HG03558 (cell line): ENCODE results near the gene SIRT7.

Experiments
- ATAC-seq: cut with Tn5 transposase; IDR thresholded peaks from one replicate; pipeline ENCODE4 v1.9.1; 2021; ENCODE audit warnings: moderate number of reproducible peaks; ENCODE audit not compliant: unreplicated experiment; ENCODE audit errors: extremely low read depth

Gene SIRT7

DNA sequence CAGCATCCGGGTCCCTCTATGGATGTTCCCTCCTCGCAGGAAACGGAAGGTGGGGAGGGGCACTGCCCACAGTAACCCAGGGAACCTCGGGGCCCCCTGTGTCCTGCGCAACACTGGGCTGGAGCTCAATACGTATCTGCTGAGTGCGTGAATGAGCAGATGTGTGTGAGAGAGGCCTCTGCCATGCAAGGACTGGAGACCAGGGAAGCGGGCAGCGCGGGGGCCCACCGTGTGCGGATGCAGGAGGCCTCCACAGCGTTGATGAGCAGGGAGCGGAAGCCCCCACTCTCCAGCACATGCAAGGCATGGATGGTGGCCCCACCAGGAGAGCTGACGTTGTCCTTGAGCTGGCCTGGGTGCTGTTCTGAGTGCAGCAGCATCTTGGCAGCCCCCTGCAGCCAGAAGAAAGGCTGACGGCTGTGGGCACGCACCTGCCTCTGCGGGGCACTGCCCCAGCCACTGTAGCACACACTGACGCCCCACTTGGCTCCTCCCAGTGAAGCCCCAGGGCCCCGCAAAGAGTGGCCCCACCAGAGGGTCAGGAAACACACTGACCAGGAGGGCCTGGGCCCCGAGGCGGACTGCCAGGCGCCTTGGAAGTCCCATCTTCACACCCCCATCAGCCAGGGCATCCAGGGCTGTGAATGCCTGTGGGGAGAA, 16.3 kb upstream of the SIRT7 start:
- no peak for ATAC-seq

DNA sequence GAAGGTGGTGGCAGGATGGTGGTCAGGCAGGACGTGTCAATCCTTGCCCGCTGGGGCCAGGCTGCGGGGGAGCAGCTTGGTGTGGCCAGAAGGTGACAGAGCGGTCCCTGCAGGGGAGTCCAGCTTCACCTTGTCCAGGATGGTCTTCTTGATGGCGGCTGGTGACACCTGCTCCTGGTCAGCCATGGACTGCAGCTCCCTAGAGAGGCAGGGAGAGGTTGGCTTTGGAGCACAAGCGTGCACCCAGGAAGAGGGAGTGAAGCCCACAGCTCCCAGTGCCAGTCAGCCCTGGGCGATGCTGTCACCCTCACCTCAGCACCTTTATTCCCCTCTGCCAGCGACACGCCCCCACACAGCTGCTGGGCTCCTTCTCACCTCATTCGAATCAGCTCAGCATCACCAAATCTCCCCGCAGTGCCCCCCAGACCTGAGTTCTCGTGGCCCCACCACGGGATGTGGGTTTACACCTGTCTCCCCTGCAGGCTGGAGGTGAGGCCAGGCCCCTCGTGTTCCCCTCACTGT, 15.3 kb upstream of the SIRT7 start:
- no peak for ATAC-seq

DNA sequence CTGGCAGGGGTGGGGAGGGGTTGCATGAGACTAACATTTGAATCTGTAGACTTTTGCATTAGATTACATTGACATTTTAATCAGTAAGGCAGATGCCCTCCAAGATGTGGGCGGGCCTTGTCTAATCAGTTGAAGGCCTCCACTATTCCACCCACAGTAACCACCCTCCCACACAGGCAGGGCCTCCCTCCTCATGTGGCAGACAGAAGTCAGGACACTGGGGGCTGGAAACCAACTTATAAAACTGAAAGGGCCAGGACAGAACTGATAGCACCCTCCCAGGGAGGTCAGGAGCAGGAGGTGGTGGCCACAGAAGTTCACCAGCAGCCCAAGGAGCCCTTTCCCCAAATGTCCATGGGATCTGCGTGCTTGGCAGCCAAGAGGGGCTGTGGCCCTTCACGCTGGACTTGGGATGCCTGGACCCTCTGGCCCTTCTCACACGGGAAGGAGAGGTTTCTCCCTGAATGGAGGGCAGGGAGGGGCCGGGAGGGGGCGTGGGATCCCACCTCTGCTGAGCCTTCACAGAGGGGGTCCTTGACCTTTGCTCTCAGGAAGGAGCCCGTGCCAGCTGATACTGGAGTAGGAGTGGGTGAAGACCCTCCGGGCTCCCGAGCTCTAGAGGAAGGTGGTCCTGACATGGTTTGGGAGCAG, 14.5 kb upstream of the SIRT7 start:
- no peak for ATAC-seq

DNA sequence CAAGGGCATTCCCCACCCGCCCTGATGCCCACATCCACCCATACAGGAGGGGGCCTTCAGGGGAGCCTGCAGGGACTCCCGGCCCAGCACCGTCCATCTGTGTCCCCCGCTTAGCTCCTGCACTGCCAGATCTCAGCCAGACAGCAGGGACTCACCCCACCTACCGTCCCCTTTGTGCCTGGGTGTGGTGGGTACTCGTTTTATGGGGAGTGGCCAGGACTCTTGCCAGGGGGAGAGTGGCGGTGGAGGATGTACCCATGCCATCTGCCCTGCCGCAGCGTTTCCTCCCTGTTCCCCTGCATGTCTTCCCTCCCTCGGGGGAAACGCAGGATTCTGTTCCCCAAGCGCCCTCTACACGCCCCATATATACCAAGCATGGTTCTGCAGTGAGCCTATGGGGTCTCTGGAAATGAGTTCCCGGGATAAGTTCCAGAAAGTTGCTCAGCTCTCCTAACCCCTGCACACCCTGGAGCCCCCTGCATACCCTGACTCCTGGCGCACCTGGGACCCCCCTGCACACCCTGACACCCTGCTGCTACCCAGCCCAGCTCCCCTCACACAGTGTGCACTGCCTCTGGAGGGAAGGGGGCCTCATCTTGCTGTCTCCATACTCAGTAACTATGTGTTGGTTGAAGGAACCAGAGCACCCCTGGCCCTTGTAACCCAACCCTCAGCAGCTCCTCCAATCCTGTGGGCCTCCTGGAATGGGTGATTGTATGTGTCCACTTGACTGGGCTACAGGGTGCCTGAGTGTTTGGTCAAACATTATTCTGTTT, 13.8 kb upstream of the SIRT7 start:
- no peak for ATAC-seq

DNA sequence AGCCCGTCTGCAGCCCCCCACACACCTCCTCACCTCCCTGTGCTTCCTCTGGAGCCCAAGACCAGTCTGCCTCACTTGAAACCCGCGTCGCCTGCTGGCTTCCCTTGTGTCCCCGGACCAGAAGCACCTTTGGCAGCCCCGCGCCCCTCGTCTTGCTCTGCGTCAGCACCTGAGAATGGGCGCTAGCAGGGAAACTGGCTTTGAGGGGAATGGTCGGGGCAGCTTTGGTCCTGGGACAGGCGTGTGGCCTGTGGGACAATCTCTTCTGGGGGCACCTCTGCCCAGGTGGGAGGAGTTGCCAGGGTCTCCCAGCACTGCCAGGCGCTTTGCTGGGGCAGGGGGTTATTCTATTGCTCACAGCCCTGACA, 13.2 kb upstream of the SIRT7 start:
- no peak for ATAC-seq

DNA sequence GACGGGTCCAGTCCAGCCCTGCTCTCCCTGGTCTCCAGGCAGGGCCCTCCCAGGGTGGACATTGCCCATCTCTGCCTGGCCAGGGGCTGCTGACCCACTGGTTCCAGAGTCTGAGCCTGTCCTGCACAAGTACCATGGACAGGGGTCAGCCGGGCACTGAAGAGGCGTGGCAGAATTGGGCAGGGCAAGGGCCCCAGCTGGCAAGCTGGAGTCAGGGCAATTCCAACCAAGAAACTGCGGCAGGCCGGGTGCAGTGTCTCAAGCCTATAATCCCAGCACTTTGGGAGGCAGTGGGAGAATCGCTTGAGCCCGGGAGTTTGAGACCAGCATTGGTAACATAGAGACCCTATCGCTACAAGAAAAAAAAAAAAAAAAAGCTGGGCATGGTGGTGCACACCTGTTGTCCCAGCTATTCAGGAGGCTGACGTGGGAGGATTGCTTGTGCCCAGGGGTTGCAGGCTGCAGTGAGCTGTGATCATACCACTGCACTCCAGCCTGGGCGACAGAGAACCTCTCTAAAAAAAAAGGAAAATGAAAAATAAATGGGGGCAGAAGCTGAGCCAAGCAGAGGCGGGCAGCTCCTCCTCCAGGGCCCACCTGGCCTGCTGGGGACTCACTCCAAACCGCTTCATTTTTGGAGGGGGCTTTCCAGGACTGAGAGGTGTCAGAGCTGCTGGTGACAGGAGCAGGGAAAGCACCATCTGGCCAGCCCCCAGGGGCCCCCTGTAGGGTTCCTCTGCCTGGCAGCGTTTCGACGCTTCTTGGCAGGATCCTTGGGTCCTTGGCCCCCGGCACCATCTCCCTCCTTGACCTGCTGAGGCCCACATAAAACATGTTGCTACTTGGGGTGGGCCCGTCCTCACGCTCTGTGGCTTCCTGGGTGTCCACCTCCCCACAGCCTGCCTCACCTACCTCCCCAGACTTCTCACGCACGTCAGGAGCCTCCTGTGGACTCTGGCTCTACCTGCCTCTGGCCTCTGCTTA, 12.5 kb upstream of the SIRT7 start:
- ATAC-seq: no peak

DNA sequence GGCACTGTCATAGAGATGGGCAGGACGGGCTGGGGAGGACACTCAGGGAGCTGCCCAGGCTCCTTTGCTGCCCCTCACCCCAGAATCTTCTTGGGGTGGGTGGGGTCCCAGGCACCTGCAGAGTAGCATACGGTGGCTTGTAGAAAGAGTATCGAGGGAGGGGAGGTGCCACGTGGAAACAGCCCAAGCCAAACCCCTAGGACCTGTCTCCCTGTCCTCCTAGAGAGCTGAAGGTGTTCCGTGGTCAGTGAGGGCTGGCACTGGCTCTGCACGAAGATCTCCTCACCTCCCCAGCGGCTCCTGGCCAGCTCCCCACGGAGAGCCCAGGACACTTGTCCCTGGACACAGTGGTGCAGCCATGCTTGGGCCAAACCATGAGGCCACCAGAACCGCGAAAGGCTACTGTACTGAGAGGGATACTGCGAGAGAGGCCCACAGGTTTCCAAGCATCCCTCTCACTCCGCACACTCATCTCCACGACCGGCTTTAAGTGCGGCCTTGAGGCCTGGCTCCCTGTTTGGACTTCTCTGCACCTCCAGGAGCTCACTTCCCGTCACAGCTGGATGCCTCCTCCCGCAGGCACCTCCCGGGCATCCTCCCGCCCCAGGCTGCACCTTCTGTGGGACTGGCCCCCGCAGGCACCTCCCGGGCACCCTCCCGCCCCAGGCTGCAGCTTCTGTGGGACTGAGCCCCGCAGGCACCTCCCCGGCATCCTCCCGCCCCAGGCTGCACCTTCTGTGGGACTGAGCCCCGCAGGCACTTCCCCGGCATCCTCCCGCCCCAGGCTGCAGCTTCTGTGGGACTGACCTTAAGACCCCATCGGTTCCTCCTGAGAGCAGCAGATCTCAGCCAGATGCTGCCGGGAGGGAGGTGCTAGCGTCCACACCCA, 11.5 kb upstream of the SIRT7 start:
- no peak for ATAC-seq

DNA sequence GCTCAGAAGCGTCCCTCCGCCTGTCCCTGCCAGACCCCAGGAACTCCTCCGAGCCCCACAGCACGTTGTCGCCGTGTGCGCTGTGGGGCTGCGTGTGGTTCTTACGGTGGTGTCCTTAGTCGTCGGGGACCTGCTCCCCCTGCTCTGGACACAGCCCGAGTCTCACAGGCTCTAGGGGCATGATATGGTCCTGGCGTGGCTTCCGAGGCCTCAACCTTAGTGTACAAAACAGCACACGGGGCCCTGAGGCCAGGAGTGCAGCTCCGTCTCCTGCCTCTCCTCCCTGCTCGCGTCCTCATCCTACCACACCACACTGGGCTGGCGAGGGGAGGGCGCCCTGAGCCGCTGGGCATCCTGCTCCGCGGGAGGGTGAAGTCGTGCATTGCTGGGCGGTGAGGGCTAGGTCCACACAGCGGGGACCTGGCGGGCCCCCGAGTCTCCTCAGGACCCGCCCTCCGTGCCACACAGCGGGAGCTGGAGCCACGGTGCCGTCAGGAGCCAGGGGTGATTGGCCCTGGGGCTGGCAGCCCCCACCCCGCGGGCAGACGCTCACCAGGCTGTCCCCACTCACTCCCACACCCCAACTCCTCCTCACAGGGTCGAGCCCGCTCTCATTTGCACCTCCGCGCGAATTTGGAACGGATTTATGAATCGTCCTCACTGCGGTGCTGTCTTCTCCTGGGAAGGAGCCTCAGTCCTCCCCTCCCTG, 10.7 kb upstream of the SIRT7 start:
- ATAC-seq: no peak

DNA sequence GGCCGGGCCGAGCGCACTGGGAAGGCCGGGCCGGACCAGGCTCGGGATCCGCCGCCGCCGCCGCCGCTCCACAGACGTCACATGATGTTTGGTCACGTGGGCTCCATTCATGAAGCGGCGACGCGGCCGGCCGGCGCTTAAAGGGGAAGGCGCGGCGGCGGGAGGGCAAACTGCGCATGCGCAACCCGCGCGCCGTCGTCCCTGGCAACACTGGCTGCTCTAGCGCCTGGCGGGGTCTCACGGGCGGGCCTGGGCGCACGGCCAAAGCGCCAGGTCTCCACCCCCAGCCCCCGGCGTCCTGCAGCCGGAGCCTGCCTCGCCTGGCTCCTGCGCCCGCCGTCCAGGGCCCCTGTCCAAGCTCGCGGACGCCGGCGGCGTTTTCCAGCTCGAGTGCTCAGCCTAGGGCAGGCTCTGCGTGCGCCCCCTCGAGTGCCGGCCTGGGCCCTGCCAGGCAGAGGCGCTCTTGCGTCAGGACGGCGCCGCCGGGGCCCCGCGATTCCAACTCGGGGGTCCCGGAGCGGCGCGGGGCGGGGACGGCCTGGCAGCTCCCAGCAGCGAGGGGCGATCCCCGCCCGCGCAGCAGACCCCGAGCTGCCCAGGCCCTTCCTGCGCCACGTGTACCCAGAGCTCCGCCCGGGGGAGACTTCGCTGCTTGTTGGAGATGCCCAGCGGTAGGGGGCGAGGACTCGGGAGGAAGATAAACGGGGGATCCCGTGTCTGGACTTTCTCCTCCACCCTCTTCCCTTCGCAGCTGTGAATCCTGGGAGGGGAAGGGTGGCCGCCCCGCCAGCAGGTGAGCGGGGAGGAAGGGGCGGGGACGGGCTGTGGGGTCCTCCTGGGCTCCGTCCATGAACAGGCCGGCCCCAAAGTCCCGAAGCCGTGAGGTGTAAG, 9.9 kb upstream of the SIRT7 start, which contains the start of gene MAFG:
Gene MAFG, minus strand, starts transcription at position 83 of the 891 bp plus-strand sequence. CDS start 4,550 bp downstream, outside the sequence.
- ATAC-seq: peak; percentile 33

DNA sequence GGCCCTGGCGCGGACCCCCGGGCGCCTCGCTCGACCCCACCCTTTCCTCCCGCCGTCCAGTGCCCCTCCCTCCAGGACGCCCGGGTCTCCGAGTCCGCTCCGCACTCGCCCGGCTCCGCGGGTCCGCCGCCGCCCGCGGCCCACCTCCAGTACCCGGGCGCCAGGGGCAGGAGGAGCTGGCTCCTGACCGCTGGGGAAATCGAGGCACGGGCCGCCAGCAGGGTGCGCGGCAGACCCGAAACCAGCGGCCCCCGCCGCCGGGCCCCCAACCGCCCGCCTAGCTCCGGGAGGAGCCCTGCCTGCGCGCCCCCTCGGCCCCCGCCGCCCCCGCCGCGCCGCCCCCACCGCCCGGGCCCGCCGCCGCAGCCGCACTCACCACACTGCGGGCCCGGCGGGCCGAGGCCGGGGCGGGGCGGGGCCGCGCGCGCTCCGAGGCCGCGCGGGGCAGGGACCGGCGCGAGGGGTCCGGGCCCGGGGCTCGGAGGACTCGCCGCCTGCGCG, 9.2 kb upstream of the SIRT7 start:
- ATAC-seq: no peak

DNA sequence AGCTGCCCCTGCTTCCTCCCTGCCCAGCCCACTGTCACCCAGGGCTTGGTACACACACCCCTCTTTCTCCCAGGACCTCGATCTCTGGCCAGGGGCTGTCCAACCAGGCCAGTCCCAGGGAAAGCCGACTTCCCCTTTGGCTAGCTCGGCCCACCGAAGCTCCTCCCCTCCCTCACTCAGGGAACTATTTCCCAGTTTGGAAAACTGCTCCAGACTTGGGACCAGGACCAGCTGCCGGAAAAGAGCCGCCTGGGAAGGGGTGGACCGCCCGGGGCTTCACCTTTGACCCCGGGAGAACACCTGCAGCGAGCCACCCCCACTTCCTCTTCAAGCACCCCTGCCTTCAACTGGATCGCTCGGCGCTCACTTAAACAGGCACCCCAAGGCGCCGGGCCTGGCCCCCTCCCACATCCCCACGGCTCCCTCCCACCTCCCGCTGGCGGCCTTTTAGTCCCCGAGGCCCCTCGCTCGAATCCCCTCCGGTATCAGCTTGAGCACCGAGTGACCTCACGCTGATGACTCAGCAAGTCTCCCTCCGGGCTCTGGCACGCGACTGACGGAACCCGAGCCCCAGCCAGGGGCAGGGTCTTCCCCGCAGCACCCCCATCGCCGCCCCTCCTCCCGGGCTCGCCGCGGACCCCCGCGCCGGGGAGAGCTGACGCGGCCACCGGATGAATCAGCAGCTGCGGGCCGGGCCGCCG, 8.6 kb upstream of the SIRT7 start:
- no peak for ATAC-seq

DNA sequence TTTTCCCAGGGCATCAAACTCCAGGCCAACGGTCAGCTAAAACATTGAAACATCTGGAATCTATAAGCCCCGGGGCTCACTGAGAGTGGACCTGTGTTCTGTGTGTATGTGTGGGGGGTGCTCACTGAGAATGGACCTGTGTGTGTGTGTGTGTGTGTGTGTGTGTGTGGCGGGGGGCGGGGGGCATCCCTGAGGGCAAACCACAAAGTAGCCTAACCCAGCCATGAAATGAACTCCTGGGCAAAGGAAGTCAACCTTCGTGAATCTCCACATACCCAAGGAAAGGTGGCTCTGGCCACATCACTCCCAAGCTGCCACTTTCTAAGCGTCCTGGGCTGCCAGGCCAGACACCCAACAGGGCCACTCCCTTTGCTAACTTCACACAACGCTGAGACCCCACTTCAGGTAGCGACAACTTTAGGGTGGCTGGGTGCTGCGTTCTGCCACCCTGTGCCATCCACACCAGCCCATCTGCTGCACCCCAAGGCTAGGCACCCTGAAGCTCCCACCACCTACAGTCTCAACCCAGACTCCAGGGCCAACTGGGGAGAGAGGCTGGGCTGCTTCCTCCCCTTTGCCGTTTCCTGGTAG, 8.0 kb upstream of the SIRT7 start:
- ATAC-seq: no peak

DNA sequence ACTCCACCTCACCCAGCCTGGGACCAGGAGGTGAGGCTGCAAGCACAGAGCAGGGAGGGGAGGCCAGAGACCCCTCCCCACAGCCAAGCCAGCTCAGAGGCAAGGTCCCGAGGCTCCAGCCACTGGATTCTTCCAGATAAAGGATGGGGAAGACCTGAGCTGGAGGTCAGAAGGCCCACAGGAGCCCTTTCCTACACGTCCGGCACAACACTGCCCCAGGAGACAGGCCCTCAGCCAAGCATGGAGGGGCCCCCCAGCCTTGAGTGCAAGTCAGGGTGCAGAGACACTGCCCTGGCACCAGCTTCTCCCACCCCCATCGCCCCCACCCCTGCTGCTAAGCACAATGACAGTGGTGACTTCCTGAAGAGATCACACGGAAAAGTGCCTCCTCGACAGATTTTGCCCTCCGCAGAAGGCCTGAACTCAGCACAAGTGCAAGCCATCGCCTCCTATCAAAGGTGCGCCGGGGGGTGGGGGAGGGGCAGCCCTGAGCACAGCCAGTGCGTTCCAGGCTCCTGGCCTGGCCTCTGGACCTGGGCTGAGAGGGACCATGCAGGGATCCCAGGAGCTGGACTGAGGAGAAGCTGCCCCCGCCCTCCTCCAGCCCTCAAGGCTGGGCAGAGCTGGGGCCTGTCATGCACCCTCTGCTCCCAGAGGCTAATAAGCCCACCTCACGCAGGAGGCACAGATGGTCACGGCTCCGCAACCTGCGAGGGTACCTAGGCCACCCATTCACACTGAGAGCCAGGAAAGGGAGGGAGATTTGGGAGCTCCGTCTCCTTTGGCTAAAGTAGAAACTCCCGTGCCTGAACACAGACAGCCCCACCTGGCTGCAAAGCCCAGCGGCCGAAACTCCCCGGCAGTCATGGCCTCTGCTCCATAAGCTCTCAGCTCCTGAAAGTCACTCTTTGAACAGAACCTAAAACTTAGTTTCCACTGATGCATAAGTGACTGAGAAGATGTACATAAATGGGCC, 6.9 kb upstream of the SIRT7 start:
- no peak for ATAC-seq

DNA sequence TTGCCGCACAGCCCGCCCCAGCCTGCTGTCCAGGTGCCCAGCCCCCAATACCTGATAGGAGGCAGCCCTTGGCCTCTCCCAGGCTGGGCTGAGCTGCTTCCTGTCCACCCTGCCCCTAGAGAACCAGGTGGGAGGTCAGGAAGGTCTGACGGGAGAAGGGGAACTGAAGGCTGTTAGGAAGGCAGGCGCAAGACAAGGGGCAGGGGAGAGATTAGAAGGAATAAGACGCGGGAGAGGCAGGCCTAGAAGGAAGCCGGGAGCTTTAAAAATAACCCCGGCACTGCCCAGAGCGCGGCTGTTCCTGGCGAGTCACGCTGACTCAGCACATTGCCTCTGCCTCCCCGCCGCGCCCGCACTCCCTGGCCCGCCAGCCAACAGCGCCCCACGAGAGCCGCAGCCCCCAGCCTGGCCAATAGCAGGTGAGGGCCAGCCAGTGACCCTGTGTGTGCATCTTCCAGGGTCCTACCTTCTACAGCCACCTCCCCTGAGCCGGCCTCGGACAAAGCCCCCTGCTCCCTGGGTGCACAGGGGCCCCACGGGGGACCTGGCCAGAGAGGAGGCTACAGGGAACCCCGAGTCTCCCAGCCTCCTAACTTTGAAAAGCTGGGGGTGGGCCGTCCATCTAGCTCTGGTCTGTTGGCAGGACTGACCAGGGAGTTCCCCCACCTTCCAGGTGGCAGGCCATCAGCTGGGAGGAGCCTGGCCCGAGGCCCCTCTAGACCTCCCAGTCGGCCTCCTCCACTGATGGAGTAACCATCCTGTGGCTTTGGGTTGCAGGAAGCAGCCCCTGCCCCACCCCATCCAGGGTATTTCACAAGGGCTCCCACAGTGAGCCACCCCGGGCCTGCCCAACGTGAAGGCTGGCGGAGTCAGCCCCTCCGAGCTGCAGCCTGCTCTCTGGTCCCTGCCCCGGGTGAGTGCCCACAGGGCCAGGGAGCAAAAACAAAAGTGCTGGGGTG, 5.6 kb upstream of the SIRT7 start:
- ATAC-seq: no peak
